Measurements from ENCODE around the gene FAM149A.

GRCh38 chr4:186061921-186062320 lies 42.6 kb upstream of the FAM149A start:
- TF ChIP-seq CTCF (IDR thresholded peaks at IDR 0.05) (no peak), POLR2A (IDR thresholded peaks at IDR 0.05) (no peak)

Data from adrenal gland (tissue), 5 donors.